GM18507 (cell line): ENCODE measurements around the gene ARMC8.

Experiments used
- DNase-seq: peaks from one replicate; pipeline ENCODE4 v3.0.0; 2011; ENCODE audit warnings: low read depth; ENCODE audit not compliant: insufficient read length; ENCODE audit errors: extremely low spot score
- FAIRE-seq: peaks from 2 replicates; lab custom pipeline; 2011; peaks lifted over from hg19 to GRCh38; lab: Jason Lieb, UNC

ARMC8 gene

GRCh38 chr3:138289701-138290100, 102.6 kb downstream of the ARMC8 start:
- no peak for FAIRE-seq
- DNase-seq, result no peak

- FAIRE-seq (no peak), DNase-seq (no peak)
Observed at GRCh38 chr3:138296639-138297038, 109.5 kb downstream of the ARMC8 start.

- no peak for FAIRE-seq
- no peak for DNase-seq
Observed at GRCh38 chr3:138297059-138297607, 110.0 kb downstream of the ARMC8 start.

GRCh38 chr3:138297876-138298275, 110.8 kb downstream of the ARMC8 start:
- DNase-seq (no peak), FAIRE-seq (no peak)

DNA sequence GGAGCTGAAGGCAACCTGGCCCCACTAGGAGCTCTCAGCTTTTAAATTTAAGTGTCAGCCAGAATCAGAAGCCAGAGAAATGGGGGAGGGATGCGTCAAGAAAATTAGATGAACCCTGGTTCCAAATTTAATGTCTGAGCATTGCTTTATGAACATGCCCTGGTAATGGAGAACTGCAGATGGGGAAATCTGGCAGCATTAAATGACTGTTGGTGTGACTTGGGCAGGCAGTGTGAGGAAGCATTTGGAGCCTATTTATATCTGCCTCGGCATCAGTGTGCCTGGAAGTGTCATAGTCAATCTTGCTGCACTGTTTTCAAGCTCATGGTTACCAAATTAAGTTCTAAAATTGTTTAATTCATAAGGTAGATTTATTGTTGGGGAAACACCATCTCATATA, 113.5 kb downstream of the ARMC8 start:
- no peak for DNase-seq
- FAIRE-seq, result no peak

DNA sequence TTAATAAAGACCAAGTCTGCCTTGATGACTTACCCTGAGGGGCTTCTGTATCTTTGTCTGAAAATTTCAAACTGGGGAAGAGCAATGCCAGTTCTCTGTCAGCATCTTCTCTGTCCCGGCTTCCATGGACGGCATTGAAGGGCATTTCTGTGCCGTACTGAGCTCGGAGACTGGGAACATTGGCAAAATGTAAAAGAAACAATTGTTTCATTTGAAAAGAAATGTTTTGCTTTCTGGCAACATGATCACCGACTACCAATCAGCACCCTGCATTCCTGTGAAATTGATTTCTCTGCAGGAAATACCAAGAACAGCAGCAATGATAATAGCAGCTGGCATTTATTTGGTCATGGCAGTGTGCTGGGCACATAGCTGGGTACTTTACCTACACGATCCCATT, 116.4 kb downstream of the ARMC8 start:
- FAIRE-seq (no peak), DNase-seq (no peak)

DNA sequence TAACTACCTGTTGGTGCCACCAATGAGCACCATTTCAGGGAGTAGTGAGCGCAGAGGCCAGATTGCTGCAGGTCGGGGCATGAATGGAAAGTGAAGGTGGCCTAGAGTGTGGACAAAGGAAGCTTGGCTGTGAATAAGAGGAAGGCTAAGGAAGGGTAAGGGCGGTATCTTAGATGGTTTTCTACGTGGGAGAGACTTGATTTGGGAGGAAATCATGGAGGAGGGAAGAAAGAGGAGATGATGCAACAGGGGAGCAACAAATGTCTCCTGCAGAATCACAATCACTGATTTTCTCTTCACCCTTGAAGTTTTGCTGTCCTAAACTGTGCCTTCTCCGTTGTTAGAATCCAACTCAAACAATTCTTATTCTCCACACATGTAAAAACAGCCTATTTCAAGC, 120.8 kb downstream of the ARMC8 start:
- DNase-seq, result no peak
- FAIRE-seq, result no peak

DNA sequence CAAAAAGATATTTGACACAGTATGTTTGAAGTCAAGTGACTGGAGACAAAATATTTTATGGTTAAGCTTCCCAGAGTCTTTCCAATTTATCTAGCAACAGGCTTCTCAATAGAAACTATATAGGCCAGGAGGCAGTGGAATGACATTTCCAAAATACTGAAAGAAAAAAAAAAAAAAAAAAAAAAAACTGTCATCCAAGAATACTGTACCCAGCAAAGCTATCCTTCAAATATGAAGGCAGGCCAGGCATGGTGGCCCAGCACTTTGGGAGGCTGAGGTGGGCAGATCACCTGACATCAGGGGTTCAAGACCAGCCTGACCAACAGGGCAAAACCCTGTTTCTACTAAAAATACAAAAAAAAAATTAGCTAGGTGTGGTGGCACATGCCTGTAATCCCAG, 121.7 kb downstream of the ARMC8 start:
- DNase-seq, result no peak
- no peak for FAIRE-seq

GRCh38 chr3:138310494-138310893, 123.4 kb downstream of the ARMC8 start:
- no peak for DNase-seq
- no peak for FAIRE-seq

DNA sequence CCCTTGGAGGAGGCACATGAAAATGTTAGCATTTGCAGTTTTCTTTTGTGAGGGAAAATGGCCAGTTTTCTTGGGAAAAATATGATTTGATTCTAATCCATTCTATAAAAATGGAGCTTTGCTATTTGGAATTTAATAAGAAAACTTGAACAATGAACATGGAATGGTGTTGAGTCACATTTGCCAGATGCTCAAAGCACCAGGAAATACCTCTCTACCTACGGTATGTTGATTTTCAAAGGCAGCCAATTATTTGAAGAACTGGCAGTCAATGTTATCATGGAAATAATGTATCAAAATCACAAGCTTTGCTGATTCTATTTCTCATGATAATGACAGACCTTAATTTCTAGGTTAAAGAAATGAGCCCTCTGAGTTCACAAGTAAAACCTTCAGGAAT, 127.7 kb downstream of the ARMC8 start:
- FAIRE-seq (no peak), DNase-seq (no peak)

DNA sequence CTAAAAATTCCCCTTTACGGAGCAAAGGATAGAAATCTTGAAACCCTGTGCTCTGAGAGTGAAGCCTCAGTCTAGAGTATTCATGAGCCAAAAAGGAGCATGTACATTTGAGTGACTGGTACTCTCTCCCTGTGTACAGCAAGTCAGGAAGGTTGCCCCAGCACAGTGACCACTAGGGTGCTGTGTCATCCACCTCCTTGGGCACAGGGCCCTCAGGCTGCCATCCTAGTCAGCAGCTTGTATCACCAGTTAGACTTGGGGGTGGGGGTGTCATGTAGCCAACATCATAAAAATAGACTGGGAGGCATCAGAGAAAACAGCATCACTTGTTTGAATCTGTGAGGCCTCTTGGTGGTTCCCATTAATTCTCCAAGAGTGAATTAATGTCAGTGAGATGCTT, 130.6 kb downstream of the ARMC8 start:
- FAIRE-seq, result no peak
- no peak for DNase-seq

- DNase-seq, result no peak
- no peak for FAIRE-seq
Observed at GRCh38 chr3:138323971-138324370, 136.9 kb downstream of the ARMC8 start.

GRCh38 chr3:138325990-138326389, 138.9 kb downstream of the ARMC8 start:
- no peak for FAIRE-seq

GRCh38 chr3:138326866-138327595, 139.9 kb downstream of the ARMC8 start:
- FAIRE-seq, result no peak
- DNase-seq, result no peak

More at GRCh38 chr3:138325990-138326389, 138.9 kb downstream of the ARMC8 start:
- DNase-seq, result no peak

DNA sequence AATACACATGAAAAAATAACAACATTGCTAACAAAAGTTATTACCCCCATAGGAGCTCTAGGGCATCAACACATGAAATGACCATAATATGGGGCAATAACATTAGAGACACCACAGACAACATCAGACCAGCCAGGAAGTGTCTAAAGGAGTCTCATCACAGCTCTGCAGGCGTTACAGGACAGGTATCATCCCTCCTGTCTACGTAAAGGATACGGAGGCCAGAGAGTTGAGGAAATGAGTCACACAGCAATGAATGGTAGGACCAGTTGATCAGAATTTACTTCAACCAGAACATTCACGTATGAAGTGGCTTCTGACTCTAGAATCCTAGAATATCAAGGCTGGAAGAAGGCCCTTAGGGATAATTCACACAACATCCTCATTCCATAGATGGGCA, 140.7 kb downstream of the ARMC8 start:
- DNase-seq, result no peak
- FAIRE-seq, result no peak

DNA sequence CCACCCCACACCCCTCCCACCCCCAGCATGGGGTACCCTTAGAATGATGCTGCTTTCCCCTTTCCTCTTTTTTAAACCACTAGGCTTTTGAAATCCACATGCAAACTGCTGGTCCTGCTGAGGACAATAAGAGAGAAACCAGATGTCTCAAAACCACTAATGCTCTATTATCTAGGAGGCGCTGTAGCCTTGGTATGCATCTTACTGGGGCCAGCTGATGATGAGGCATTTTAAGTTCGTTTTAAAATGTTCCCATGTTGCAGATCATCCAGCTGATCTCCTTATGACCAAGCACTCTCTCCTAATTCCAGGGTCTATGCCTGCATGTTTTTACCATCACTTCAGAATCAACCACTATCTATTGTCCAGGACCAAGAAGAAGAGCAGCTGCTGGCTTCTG, 141.2 kb downstream of the ARMC8 start:
- FAIRE-seq (no peak), DNase-seq (no peak)

GRCh38 chr3:138329127-138329983, 142.3 kb downstream of the ARMC8 start, which contains the start of gene NME9:
TSS of gene NME9 (minus strand) at chr3:138329851. CDS start at chr3:138329335, 516 bp downstream.
- peak; percentile 50 for DNase-seq
- peak; percentile 41 for FAIRE-seq

- DNase-seq, result no peak
- no peak for FAIRE-seq
Observed at GRCh38 chr3:138329984-138330293, 142.8 kb downstream of the ARMC8 start.

DNA sequence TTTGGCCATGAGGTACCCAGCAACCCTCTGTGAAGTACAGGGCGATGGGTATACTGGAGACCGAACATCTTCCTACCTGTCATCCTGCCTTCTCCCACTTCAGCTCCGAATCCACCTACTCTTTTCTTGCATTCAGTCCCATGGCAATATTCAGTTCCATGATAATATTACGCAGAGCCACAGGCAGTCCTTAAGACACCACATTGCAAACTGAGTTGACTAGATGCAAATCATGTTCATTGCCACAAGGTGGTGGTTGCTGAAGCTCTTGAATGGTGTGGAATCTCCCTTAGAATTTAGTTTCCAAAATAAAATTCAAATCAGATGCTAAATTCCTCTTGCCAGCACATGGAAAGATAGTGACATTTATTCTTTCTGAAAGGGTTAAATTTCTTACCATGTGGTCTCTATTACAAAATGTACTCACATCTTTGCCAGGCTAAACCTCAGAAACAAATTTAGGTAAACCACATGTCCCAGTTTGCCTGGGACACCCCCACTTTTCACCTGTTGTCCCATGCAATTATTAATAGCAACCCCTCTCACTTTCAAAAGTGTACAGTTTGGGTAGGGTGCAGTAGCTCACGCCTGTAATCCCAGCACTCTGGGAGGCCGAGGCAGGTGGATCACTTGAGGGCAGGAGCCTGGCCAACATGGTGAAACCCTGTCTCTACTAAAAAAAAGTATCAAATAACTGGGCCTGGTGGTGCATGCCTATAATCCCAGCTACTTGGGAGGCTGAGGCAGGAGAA, 144.2 kb downstream of the ARMC8 start:
- DNase-seq (no peak), FAIRE-seq (no peak)

DNA sequence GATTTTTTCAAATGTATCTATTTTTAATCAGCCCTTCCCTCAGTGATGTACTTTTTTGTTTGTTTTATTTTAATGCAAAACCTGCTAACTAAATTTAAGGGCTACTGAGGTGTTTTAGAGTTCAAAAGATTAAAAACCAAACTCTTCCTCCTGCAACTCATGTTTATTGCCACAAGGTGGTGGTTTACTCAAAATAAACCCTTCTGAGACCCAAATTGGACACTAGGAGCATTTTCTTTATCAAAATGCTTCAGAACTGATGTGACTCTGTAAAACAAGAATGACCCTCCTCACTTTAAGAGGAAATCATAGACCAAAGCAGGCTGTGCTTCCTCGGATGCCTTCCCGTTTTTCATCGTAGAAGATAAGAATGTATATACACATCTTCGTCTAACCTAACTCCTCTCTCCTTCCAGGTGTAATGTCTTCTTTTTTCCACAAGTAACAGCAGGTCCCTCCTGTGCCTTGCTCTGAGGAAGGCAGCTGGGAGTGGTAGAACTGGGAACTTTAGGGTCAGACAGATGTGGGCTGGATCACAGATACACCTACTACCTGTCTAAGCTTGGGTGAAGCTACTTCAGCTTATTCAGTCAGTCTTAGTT, 145.5 kb downstream of the ARMC8 start:
- FAIRE-seq, result no peak
- DNase-seq, result no peak
